HCT116 (cell line): Measurements from ENCODE around the gene RIPK3.

Source experiments
- CBX3 ChIP-seq: IDR thresholded peaks from 2 replicates; pipeline ENCODE4 v1.6.1; 2012; ENCODE audit warnings: low read depth
- CEBPB ChIP-seq: IDR thresholded peaks from 2 replicates; pipeline ENCODE4 v1.6.1; 2012; ENCODE audit warnings: low read depth
- CTCF ChIP-seq, 3 experiments: fragments of 200-600 bp in 1 of 3; sonication (generic) in 1 of 3; IDR thresholded peaks in 2 of 3; conservative IDR thresholded peaks in 1 of 3; 2 replicates each; pipeline ENCODE4 v1.5.1; 2012 to 2017; ENCODE audit warnings: low read depth in 2 of 3, low read length in 2 of 3, antibody characterized with exemption in 1 of 3, borderline replicate concordance in 1 of 3, control low read depth in 1 of 3, mild to moderate bottlenecking in 1 of 3, mixed read lengths in 1 of 3, mixed run types in 1 of 3, moderate library complexity in 1 of 3; ENCODE audit not compliant: insufficient read depth in 1 of 3
- EZH2phosphoT487 ChIP-seq: fragments of 200-600 bp; IDR thresholded peaks from 2 replicates; pipeline ENCODE4 v1.6.1; 2018; ENCODE audit warnings: antibody characterized with exemption, borderline replicate concordance
- RAD21 ChIP-seq: IDR thresholded peaks from 2 replicates; pipeline ENCODE4 v1.6.1; 2012; ENCODE audit warnings: low read depth, mild to moderate bottlenecking
- SP1 ChIP-seq: IDR thresholded peaks from 2 replicates; pipeline ENCODE4 v1.6.1; 2012; ENCODE audit warnings: low read depth
- YY1 ChIP-seq: IDR thresholded peaks from 2 replicates; pipeline ENCODE4 v1.6.1; 2011; ENCODE audit warnings: low read length, low read depth, moderate library complexity, mild to moderate bottlenecking; ENCODE audit not compliant: insufficient replicate concordance; ENCODE audit errors: extremely low read depth
- ZFX ChIP-seq: fragments of 450-650 bp; IDR thresholded peaks from 2 replicates; pipeline ENCODE4 v1.6.1; 2017
- TF ChIP-seq, protein P1 (sequence below): IDR thresholded peaks from 2 replicates; pipeline ENCODE4 v1.6.1; 2012; ENCODE audit warnings: low read depth

- TF ChIP-seq CTCF (IDR thresholded peaks at IDR 0.05 in 2 of 3, conservative IDR thresholded peaks at IDR 0.05 in 1 of 3; ENCODE audit: borderline replicate concordance in 1 of 3, insufficient read depth in 1 of 3, low read depth in 2 of 3, low read length in 2 of 3), result no peak
- no peak for TF ChIP-seq SP1
- TF ChIP-seq, protein P1, sequence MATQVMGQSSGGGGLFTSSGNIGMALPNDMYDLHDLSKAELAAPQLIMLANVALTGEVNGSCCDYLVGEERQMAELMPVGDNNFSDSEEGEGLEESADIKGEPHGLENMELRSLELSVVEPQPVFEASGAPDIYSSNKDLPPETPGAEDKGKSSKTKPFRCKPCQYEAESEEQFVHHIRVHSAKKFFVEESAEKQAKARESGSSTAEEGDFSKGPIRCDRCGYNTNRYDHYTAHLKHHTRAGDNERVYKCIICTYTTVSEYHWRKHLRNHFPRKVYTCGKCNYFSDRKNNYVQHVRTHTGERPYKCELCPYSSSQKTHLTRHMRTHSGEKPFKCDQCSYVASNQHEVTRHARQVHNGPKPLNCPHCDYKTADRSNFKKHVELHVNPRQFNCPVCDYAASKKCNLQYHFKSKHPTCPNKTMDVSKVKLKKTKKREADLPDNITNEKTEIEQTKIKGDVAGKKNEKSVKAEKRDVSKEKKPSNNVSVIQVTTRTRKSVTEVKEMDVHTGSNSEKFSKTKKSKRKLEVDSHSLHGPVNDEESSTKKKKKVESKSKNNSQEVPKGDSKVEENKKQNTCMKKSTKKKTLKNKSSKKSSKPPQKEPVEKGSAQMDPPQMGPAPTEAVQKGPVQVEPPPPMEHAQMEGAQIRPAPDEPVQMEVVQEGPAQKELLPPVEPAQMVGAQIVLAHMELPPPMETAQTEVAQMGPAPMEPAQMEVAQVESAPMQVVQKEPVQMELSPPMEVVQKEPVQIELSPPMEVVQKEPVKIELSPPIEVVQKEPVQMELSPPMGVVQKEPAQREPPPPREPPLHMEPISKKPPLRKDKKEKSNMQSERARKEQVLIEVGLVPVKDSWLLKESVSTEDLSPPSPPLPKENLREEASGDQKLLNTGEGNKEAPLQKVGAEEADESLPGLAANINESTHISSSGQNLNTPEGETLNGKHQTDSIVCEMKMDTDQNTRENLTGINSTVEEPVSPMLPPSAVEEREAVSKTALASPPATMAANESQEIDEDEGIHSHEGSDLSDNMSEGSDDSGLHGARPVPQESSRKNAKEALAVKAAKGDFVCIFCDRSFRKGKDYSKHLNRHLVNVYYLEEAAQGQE, result no peak
- no peak for TF ChIP-seq YY1
- no peak for TF ChIP-seq EZH2phosphoT487
- no peak for TF ChIP-seq CEBPB
- TF ChIP-seq RAD21, result no peak
- no peak for TF ChIP-seq ZFX
- TF ChIP-seq CBX3, result no peak
Observed at GRCh38 chr14:24327303-24327702, 12.5 kb downstream of the RIPK3 start.
